Measurements from ENCODE around the gene CIDEB. TPM values are rescaled to one million over a fixed set of nuclear protein-coding genes. Genes with fewer than 3 reads are reported as not detected.

CIDEB gene
- total and polyA plus RNA-seq, 10 of the 15 experiments (the other 5 are each of a cell fraction or from before 2014, with no cell fraction given): 0.34 to 6.3 (median 3.2) TPM

DNA sequence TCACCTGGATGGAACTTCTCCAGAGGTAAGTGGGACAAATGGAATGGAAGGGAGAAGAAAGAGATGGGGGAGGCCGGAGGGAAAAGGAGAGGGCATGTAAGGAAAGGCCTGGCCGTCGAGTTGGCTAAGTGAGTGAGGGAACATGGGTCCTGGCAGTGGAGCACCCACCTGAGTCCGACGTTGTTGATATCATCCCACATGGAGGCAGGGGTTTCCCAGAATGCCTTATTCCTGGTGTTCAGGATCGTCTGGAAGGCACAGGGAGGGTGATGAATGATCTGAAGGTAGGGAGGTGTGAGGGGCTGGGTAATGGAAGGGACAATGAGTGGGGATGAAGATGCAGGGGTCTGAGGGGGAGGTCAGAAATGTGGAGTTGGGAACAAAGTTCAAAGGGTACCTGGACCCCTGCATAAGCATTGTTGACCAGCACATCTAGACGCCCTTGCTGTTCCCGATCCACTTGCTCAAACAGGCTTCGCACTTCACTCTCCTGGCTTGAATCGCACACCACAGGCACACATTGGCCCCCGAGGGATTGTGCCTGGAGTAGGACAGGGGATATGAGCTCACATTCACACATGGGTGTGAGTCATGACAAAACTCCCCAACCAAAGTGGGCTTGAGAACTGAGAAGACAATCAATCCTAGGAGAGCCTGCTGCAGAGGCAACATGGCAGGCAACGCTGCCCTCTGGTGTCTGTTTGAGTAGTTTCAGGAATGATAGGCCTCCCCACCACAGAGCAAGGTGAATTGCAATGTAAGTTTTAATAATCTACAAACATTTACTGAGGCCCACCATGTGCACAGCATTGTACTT is 11.2 kb downstream of the CIDEB start (continued):
- peak; percentile 38 for TF ChIP-seq CUX1 (IDR thresholded peaks at IDR 0.05; ENCODE audit: insufficient replicate concordance, low read depth, low read length)
- peak; percentile 70; the same call in 1 of the 2 replicates for TF ChIP-seq GATAD2B (conservative IDR thresholded peaks at IDR 0.05; ENCODE audit: low read depth)
- TF ChIP-seq PML (IDR thresholded peaks at IDR 0.05; ENCODE audit: low read length): no peak
- no peak for TF ChIP-seq ZBED1 (IDR thresholded peaks at IDR 0.05; ENCODE audit: borderline replicate concordance)
- TF ChIP-seq RB1 (IDR thresholded peaks at IDR 0.05; ENCODE audit: borderline replicate concordance): no peak
- TF ChIP-seq RUNX3 (IDR thresholded peaks at IDR 0.05; ENCODE audit: low read length): peak; percentile 53
- 0 out of 3 replicates have a peak, but pooled peaks have one; percentile 54 for TF ChIP-seq POU2F2 (IDR thresholded peaks at IDR 0.05; ENCODE audit: borderline replicate concordance, low read depth, low read length)
- no peak for TF ChIP-seq ZNF384 (IDR thresholded peaks at IDR 0.05; ENCODE audit: borderline replicate concordance, low read depth, low read length)
- TF ChIP-seq PBX3 (IDR thresholded peaks at IDR 0.05; ENCODE audit: insufficient replicate concordance, low read depth, low read length): peak; percentile 40
- peak; percentile 87 for TF ChIP-seq EED (IDR thresholded peaks at IDR 0.05; ENCODE audit: low read depth)
